Naive thymus-derived CD8-positive, alpha-beta T cell (primary cell): Measurements from ENCODE around the gene PPT2. TPM values are rescaled to one million over a fixed set of nuclear protein-coding genes. Genes with fewer than 3 reads are reported as not detected.
A peak's percentile ranks its signal among the peaks of the same experiment; 100 is the strongest.
"Not testable (repeated sequence)": the region's sequence is repeated elsewhere in the genome, so short reads cannot be mapped to it uniquely, and the experiment has no call there.

ENCODE experiments used
- ATAC-seq, 2 donors: fragments of 150-1000 bp; cut with Tn5 transposase in 1 of 2; sonication (Bioruptor Pico), chemical (Tn5 transposase) in 1 of 2; 1 replicate in 1 of 2; 2 replicates in 1 of 2; pipeline ENCODE4 v1.10.0; 2021; ENCODE audit warnings: mild to moderate bottlenecking in 2 of 2, moderate library complexity in 2 of 2
- POLR2A ChIA-PET: fragments of 350-600 bp; sonication (Branson Sonifier 250); formaldehyde crosslinking; loops from one replicate; lab custom pipeline; 2021; ENCODE audit warnings: antibody characterized with exemption; lab: Charles Lee
- DNase-seq, 10 donors: peaks; one replicate each; pipeline versions ENCODE4 v3.0.0 to v3.0.0-alpha.2; 2020 to 2022
- H3K27ac Mint-ChIP-seq, 10 donors: one replicate each; pipeline ENCODE4 v1.8.0; 2020 to 2022; ENCODE audit warnings: mild to moderate bottlenecking in 10 of 10, mixed read lengths in 10 of 10, moderate library complexity in 4 of 10, inconsistent platforms in 1 of 10
- H3K27me3 Mint-ChIP-seq, 5 donors: one replicate each; pipeline ENCODE4 v1.8.0; 2021 to 2022; ENCODE audit warnings: mixed read lengths in 5 of 5
- H3K36me3 Mint-ChIP-seq, 3 donors: one replicate each; pipeline ENCODE4 v1.8.0; 2020 to 2022; ENCODE audit warnings: mixed read lengths in 3 of 3, mild to moderate bottlenecking in 2 of 3, inconsistent platforms in 1 of 3
- H3K4me1 Mint-ChIP-seq, 4 donors: one replicate each; pipeline ENCODE4 v1.8.0; 2021 to 2022; ENCODE audit warnings: mixed read lengths in 4 of 4
- H3K4me3 Mint-ChIP-seq, 10 donors: one replicate each; pipeline ENCODE4 v1.8.0; 2020 to 2022; ENCODE audit warnings: mild to moderate bottlenecking in 10 of 10, mixed read lengths in 10 of 10, moderate library complexity in 6 of 10, inconsistent platforms in 1 of 10
- H3K9me3 Mint-ChIP-seq, 9 donors: one replicate each; pipeline ENCODE4 v1.8.0; 2020 to 2022; ENCODE audit warnings: mixed read lengths in 9 of 9, mild to moderate bottlenecking in 3 of 9, inconsistent platforms in 1 of 9, moderate library complexity in 1 of 9
- polyA plus RNA-seq, 3 donors: library from polyadenylated mRNA; unstranded; fragments of 300-500 nt; fragmentation: Illumina TruSeq; gene quantifications; one replicate each; pipeline ENCODE4 v1.2.3, GENCODE V29; 2021
- total RNA-seq, 8 experiments: library from RNA in 2 of 8; stranded (reverse) in 2 of 8; gene quantifications; one replicate each; pipeline ENCODE4 v1.2.3 and lab custom pipeline; 2021 to 2026

The PPT2 gene
- total and polyA plus RNA-seq, 5 experiments from 2014 or later, result 17.3 to 23.1 (median 20.6) TPM

GRCh38 chr6:32193096-32193495 lies 39.2 kb downstream of the PPT2 start:
- peaks cover 38 to 64% (median 55%) of the 10 kb centered on the region in 4 donors for H3K4me1 Mint-ChIP-seq
- ATAC-seq, DNase-seq, H3K27me3 Mint-ChIP-seq, H3K9me3 Mint-ChIP-seq: not testable (repeated sequence)
- POLR2A ChIA-PET, result interaction anchor here (0.6 to 12.3 kb wide), 16 partner anchors 8 to 1117 kb away, joined by 3 to 303 read pairs (median 4); partner anchors contain the start of genes AGER, AGPAT1, ATF6B and DDX39B
- peak overlapping the region; percentile 91 to 100 (median 98) for H3K27ac Mint-ChIP-seq
- H3K4me3 Mint-ChIP-seq, result peak overlapping the region; percentile 94 to 100 (median 98)
- H3K36me3 Mint-ChIP-seq, result peaks cover 0 to 21% (median 12%) of the 10 kb centered on the region in 3 donors

- peaks cover 29 to 53% (median 43%) of the 10 kb centered on the region in 4 donors for H3K4me1 Mint-ChIP-seq
- DNase-seq (no peak), ATAC-seq (no peak)
- H3K9me3 Mint-ChIP-seq, result no peaks in the 10 kb centered on the region
- POLR2A ChIA-PET, result interaction anchor here (0.6 to 12.3 kb wide), 6 partner anchors 11 to 76 kb away, joined by 3 to 303 read pairs (median 5); partner anchors contain the start of genes AGER, AGPAT1, ATF6B and FKBPL
- peak overlapping the region; percentile 94 to 100 (median 99) for H3K27ac Mint-ChIP-seq
- no peaks in the 10 kb centered on the region for H3K27me3 Mint-ChIP-seq
- peaks cover 0 to 13% (median 12%) of the 10 kb centered on the region in 3 donors for H3K36me3 Mint-ChIP-seq
- peak overlapping the region; percentile 92 to 100 (median 98) for H3K4me3 Mint-ChIP-seq
Observed at GRCh38 chr6:32194388-32194787, 40.4 kb downstream of the PPT2 start.

DNA sequence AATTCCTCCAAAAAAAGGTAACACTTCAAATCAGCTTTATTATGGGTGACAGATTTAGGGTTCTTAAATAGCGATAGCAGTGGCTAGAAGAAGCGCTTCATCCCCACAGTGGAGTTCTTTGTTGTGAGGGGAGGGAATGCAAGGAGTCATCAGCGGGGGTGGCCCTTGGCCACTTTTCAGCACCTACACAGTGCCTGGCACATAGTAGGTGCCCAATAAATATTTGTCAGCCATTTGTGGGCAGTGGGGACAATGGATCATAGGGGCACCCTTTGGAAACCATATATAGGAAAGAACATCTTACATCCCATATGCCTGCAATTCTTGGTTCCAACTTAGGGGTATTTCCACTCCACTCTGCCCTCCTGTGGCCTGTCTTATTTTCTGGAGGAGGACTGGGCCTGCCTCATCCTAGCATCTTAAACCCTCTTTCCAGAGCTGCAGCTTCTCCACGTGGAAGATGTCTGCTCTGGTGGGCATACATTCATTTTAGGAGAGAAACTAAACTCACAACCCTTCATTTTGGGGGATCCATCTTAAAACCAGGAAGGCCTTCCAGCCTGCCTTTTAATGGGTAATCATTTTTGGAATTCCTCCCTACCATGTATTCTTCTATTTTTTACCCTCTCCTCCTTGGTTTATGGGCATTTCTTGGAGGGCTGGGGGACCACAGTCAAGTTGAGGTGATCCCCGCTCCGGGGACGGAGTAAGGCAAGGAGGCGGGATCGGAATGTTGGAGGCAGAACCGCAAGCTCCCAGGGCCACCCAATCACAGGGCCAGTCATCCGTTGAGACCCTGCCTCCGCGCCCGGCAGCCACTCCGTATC lies 41.1 kb downstream of the PPT2 start:
- Mint-ChIP-seq H3K27me3 (no peaks in the 10 kb centered on the region), H3K9me3 (no peaks in the 10 kb centered on the region), H3K4me3 (peak overlapping the region; percentile 92 to 100 (median 97)), H3K4me1 (peaks cover 29 to 53% (median 42%) of the 10 kb centered on the region in 4 donors), H3K36me3 (peaks cover 0 to 12% (median 12%) of the 10 kb centered on the region in 3 donors), H3K27ac (peak overlapping the region; percentile 94 to 100 (median 99))
- POLR2A ChIA-PET, result interaction anchor here (0.6 to 12.3 kb wide), 25 partner anchors 8 to 778 kb away, joined by 3 to 303 read pairs (median 4); partner anchors contain the start of genes AGER, AGPAT1, ATF6B and BRD2
- DNase-seq (no peak), ATAC-seq (no peak)

DNA sequence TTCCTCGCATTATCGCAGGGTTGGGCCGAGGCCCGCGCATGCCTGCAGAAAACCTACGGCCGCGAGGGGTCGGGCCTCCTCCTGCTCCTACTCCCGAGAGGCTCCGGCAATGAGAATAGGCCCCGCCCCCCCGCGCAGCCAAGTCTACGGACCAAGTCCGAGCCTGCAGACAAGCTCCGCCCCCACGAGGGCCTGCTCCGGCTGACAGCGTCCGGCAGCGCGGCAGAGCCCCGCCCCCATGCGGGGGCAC lies 41.6 kb downstream of the PPT2 start:
- H3K4me3 Mint-ChIP-seq, result peak overlapping the region; percentile 92 to 100 (median 97)
- ATAC-seq (peak; percentile 82 to 85), DNase-seq (peak; percentile 96 to 100 (median 99))
- POLR2A ChIA-PET, result interaction anchor here (0.5 to 12.3 kb wide), 25 partner anchors 9 to 777 kb away, joined by 3 to 303 read pairs (median 4); partner anchors contain the start of genes AGER, AGPAT1, ATF6B and BRD2
- H3K27ac Mint-ChIP-seq, result peak overlapping the region; percentile 94 to 100 (median 99)
- no peaks in the 10 kb centered on the region for H3K9me3 Mint-ChIP-seq
- peaks cover 29 to 49% (median 42%) of the 10 kb centered on the region in 4 donors for H3K4me1 Mint-ChIP-seq
- H3K27me3 Mint-ChIP-seq, result peaks cover 0 to 2% (median 0%) of the 10 kb centered on the region in 5 donors
- peaks cover 0 to 10% (median 7%) of the 10 kb centered on the region in 3 donors for H3K36me3 Mint-ChIP-seq

DNA sequence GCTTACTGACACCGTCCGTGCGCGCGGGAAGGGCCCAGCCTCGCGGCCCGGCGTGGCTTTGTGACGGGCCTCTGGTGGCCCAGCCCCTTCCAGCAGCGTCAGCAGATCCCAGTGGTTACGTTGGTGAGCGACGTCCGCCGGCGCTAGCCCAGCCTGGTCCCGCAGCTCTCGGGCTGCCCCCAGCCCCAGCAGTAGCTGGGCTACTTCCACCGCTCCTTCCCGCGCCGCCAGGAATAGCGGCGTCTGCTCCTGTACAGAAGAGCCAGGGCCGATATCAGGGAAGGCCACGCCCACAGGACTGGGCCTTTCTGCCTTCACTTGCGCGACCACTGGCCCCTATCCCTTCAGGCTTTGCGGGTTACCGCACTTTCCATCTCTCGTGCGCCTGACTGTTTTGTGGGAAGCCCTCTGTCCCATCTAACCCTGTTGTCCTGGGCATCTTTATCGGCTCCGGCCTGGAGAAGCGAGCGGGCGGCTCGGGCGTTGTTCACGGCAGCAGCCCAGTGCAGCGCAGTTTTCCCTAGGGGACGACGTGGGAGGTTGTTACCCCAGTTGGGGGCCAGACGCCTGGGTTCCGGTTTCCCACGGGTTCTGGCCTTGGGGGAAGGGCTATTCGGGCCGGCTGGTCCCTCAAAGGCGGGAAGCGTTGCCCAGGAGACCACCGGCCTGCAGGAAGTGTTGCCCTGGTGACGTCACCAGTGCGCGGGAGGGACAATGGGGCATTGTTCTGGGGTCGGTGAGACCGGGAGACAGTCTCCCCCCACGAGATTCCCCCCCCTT lies 42.2 kb downstream of the PPT2 start:
- H3K36me3 Mint-ChIP-seq, result peaks cover 0 to 8% (median 5%) of the 10 kb centered on the region in 3 donors
- peak overlapping the region; percentile 92 to 100 (median 97) for H3K4me3 Mint-ChIP-seq
- H3K4me1 Mint-ChIP-seq, result peaks cover 28 to 47% (median 40%) of the 10 kb centered on the region in 4 donors
- peaks cover 0 to 2% (median 0%) of the 10 kb centered on the region in 5 donors for H3K27me3 Mint-ChIP-seq
- peak in 7 of 10 donors; percentile 48 to 87 (median 60) for DNase-seq
- no peaks in the 10 kb centered on the region for H3K9me3 Mint-ChIP-seq
- H3K27ac Mint-ChIP-seq, result peak overlapping the region; percentile 98 to 100 (median 100)
- POLR2A ChIA-PET, result interaction anchor here (0.5 to 12.3 kb wide), 31 partner anchors 8 to 776 kb away, joined by 3 to 303 read pairs (median 5); partner anchors contain the start of genes AGER, AGPAT1, ATF6B and BRD2
- peak; percentile 79 to 81 for ATAC-seq

DNA sequence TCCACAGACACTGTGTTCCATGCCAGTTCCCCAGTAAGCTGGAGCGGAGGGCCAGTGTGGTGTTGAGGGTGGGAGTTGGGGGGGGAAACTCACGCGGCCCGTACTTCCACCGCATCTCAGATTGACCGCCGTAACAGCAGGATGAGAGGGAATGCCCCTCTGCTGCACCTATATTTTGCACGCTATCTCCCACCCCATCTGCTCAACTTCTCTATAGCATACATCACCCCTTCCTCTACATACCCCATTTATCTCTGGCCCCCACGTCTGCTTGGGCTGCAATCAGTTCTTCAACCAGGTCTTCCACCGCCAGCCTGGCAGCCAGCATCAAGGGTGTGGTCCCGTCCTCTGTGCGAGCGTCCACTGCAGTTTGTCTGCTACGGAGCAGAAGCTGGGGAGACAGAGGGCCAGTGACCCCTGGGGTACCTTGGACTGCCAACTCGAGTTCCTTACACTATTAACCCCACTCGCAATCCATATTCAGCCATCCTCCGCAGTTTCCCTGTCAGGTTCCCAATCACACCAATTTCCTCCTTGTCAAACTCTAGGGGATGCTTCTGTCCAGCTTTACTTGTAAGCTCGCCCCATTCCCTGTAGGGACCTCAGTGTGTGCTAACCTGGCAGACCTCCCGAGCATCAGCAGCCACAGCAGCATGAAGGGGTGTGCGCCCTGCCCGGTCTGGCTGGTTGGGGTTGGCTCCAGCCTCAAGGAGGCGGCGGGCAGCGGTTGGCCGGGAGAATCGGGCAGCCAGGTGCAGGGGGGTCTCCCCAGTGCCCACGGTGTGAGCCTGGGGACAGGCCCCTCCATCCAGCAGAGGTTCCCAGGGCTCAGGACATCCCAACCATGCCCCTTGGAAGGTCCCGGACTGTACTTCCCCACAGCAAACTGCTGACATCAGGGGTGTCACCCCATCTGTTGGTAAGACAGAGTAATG lies 43.0 kb downstream of the PPT2 start:
- Mint-ChIP-seq H3K27me3 (peaks cover 0 to 2% (median 0%) of the 10 kb centered on the region in 5 donors), H3K4me3 (peak overlapping the region; percentile 92 to 100 (median 97)), H3K27ac (peak overlapping the region; percentile 98 to 100 (median 100)), H3K4me1 (peaks cover 23 to 40% (median 36%) of the 10 kb centered on the region in 4 donors), H3K9me3 (no peaks in the 10 kb centered on the region), H3K36me3 (peaks cover 0 to 1% (median 0%) of the 10 kb centered on the region in 3 donors)
- POLR2A ChIA-PET, result interaction anchor here (0.6 to 12.3 kb wide), 11 partner anchors 9 to 654 kb away, joined by 3 to 303 read pairs (median 5); partner anchors contain the start of genes AGER, AGPAT1, ATF6B and DXO
- no peak for DNase-seq
- ATAC-seq, result no peak

- H3K4me1 Mint-ChIP-seq, result peaks cover 23 to 35% (median 32%) of the 10 kb centered on the region in 4 donors
Observed at GRCh38 chr6:32198345-32198696, 44.4 kb downstream of the PPT2 start.

DNA sequence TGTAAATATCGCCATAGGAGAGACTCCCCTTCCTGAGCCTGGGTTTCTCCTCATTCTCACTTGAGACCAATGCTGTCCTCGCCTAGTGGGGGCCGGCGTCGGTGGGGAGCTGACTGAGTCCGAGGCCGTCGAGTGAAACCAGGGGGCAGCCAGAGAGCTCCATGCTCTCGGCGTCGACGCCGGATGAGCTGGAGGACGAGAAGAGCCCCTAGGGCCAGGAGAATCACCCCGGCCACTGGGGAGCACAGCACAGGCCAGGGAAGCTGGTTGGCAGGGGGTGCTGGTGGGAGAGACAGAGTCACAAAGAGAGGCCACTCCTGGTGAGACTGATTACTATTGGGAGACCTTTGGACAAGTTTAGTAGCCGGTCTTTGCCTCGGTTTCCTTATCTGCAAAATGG lies 44.9 kb downstream of the PPT2 start:
- DNase-seq (no peak), ATAC-seq (no peak)
- Mint-ChIP-seq H3K4me1 (peaks cover 18 to 30% (median 26%) of the 10 kb centered on the region in 4 donors), H3K27me3 (peaks cover 0 to 2% (median 0%) of the 10 kb centered on the region in 5 donors), H3K27ac (peak overlapping the region in 6 of 10 donors; percentile 19 to 80 (median 53)), H3K4me3 (peak overlapping the region in 1 of 10 donors; percentile 24), H3K36me3 (no peaks in the 10 kb centered on the region), H3K9me3 (no peaks in the 10 kb centered on the region)
- POLR2A ChIA-PET, result no interaction called here

More at GRCh38 chr6:32198345-32198696, 44.4 kb downstream of the PPT2 start:
- H3K27me3 Mint-ChIP-seq, result peaks cover 0 to 2% (median 0%) of the 10 kb centered on the region in 5 donors
- H3K36me3 Mint-ChIP-seq, result no peaks in the 10 kb centered on the region
- H3K9me3 Mint-ChIP-seq, result no peaks in the 10 kb centered on the region
- POLR2A ChIA-PET, result no interaction called here
- DNase-seq (no peak), ATAC-seq (no peak)
- H3K4me3 Mint-ChIP-seq, result peak overlapping the region in 4 of 10 donors; percentile 24 to 58 (median 44)
- H3K27ac Mint-ChIP-seq, result peak overlapping the region in 6 of 10 donors; percentile 53 to 98 (median 82)

DNA sequence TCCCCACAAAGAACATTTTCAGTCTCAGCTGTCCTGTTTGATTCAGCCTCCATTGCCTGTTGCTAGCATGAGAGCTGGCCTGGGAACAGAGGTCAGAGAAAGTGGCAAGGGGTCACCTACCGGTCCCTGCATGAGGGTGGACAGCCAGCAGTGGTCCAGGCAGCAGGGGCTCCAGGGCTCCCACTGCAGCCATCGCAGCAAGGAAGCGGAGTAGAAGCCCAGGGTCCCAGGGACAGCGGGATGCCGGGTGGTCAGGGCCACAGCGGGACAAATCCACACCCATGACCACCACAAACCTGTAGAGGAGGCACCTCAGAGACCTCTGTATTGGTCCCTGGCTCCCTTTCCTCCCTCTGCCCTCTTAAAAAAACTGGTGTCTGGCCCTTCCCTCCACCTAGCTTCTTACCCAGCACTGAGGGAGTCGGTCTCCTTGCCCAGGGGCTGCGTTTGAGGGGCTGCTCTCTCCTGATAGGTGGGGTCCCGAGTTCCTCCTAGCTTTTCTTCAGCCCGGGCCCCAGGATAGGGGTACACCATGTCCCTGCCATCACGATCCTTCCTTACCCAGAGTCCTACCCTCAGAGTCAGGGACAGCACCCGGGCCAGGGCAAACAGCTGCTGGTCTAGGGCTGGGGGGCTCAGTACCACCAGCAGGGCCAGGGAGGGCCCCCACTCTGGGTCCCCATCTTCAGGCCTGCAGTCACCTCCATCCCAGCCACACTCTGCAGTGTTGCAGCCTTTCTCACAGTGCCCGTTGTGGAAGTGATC lies 47.0 kb downstream of the PPT2 start:
- Mint-ChIP-seq H3K4me3 (no peak overlapping the region), H3K27ac (no peak overlapping the region), H3K9me3 (no peaks in the 10 kb centered on the region), H3K4me1 (peaks cover 7 to 13% (median 8%) of the 10 kb centered on the region in 4 donors), H3K36me3 (no peaks in the 10 kb centered on the region), H3K27me3 (peaks cover 0 to 8% (median 0%) of the 10 kb centered on the region in 5 donors)
- POLR2A ChIA-PET, result interaction anchor here (1.1 kb wide), 1 partner anchor 8 kb away, joined by 4 read pairs; no protein-coding TSS in a partner anchor
- no peak for ATAC-seq
- DNase-seq, result no peak

DNA sequence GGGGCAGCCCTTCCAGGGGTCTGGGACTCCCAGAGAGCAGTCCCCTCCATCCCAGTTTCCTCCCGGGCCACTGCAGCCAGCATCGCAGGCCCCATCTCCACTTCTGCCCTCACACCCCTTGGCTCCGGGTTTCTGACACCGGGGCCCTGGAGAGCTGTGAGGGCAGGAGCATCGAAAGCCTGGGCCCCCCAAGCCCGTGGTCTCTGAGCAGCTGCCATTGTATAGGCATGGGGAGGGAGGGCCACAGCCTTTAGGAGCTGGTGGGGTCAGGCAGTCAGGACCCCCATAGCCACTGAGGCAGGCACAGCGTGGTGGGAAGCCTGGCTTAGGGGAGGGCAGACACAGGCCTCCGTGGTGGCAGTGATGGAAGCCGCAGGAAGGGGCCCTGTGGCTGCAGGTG lies 48.2 kb downstream of the PPT2 start:
- no peaks in the 10 kb centered on the region for H3K36me3 Mint-ChIP-seq
- no peak overlapping the region for H3K4me3 Mint-ChIP-seq
- POLR2A ChIA-PET, result no interaction called here

More for the DNA sequence above, 48.2 kb downstream of the PPT2 start:
- no peak for DNase-seq
- no peak for ATAC-seq
- Mint-ChIP-seq H3K9me3 (no peaks in the 10 kb centered on the region), H3K4me1 (peaks cover 0 to 2% (median 0%) of the 10 kb centered on the region in 4 donors), H3K27ac (no peak overlapping the region), H3K27me3 (peaks cover 0 to 8% (median 0%) of the 10 kb centered on the region in 5 donors)
